ENCODE measurements around the gene SAPCD2.
A peak's percentile ranks its signal among the peaks of the same experiment; 100 is the strongest.

SAPCD2 gene

DNA sequence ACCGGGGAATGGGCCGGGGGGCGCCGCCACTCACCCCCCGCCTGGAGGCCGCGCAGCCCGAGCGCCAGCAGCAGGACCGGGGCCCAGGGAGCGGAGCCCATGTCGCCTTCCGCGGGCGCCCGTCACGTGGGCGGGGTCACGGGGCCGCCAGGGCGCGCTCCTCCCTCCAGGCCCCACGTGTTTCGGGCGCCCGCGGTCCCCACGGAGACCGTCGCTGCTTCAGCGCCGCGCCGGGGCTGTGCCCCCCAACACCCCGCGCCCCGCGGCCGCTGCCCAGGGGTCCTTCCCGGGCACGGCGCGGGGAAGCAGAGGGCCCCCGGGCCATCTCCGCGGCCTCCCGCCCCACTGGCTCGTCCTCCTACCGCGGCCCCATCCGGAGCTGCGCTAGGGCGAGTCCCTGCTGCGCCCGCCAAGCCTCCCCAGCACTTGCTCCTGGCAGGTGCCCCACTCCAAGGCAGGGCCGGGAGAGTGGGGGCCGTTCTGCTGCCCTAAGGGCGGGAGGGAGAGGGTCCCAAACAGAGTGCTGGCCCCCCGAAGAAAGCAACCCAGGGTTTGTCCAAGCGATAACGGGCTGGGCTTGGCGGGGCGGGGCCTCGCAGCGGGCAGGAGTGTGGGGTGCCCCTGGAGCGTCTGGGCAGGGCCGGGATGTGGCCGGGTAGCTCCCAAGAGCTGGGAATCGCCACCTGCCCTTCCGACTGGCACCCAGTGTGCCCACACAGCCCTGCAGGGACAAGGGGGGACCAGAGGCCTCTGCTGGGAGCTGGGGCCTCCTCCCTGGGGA is 44.4 kb upstream of the SAPCD2 start, which contains the start of gene DPP7:
Gene DPP7 (minus strand): TSS at position 121 of the 781 bp plus-strand sequence. CDS start 20 bp downstream, at position 101.
- CTCF ChIA-PET = interaction anchor here (1.0 to 1.7 kb wide), 4 partner anchors 19 to 128 kb away, joined by 3 to 8 read pairs (median 4); partner anchors contain the start of gene RNF224
- POLR2A ChIA-PET = interaction anchor here (1.0 to 1.1 kb wide), 2 partner anchors 36 to 126 kb away, joined by 4 to 21 read pairs; partner anchors contain the start of gene TUBB4B
- TF ChIP-seq, protein P1, sequence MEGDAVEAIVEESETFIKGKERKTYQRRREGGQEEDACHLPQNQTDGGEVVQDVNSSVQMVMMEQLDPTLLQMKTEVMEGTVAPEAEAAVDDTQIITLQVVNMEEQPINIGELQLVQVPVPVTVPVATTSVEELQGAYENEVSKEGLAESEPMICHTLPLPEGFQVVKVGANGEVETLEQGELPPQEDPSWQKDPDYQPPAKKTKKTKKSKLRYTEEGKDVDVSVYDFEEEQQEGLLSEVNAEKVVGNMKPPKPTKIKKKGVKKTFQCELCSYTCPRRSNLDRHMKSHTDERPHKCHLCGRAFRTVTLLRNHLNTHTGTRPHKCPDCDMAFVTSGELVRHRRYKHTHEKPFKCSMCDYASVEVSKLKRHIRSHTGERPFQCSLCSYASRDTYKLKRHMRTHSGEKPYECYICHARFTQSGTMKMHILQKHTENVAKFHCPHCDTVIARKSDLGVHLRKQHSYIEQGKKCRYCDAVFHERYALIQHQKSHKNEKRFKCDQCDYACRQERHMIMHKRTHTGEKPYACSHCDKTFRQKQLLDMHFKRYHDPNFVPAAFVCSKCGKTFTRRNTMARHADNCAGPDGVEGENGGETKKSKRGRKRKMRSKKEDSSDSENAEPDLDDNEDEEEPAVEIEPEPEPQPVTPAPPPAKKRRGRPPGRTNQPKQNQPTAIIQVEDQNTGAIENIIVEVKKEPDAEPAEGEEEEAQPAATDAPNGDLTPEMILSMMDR (IDR thresholded peaks at IDR 0.05; ENCODE audit: control extremely low read depth, extremely low read depth, low read depth, missing control alignments) = no peak
- DNase-seq (ENCODE audit: extremely low spot score) = peak; percentile 94

DNA sequence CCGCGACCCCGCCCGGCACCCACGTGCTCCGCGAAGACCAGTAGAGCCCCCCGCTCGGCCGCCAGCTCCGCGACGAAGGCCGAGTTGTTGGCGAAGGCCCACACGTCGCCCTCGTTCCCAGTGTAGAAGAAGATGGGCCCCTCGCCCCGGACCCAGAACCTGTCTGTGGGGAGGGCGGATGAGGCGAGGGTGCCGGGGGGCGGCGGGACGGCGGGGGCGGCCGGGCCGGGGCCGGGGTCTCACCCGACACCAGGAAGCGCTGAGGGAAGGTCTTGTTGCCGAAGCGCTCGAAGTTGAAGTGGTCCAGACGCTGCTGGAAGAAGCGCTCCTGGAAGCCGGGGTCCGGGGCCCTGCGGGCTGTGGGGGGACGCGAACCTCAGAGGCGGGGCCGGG is 43.9 kb upstream of the SAPCD2 start:
- ChIA-PET POLR2A (interaction anchor here (0.6 to 0.9 kb wide), 2 partner anchors 122 to 128 kb away, joined by 3 to 4 read pairs; no protein-coding TSS in a partner anchor), CTCF (interaction anchor here (0.9 to 1.7 kb wide), 4 partner anchors 18 to 123 kb away, joined by 3 to 8 read pairs (median 4); partner anchors contain the start of genes RNF224 and SSNA1)
- TF ChIP-seq, protein P1 (IDR thresholded peaks at IDR 0.05; ENCODE audit: control extremely low read depth, extremely low read depth, low read depth, missing control alignments) = no peak
- DNase-seq (ENCODE audit: extremely low spot score) = no peak

DNA sequence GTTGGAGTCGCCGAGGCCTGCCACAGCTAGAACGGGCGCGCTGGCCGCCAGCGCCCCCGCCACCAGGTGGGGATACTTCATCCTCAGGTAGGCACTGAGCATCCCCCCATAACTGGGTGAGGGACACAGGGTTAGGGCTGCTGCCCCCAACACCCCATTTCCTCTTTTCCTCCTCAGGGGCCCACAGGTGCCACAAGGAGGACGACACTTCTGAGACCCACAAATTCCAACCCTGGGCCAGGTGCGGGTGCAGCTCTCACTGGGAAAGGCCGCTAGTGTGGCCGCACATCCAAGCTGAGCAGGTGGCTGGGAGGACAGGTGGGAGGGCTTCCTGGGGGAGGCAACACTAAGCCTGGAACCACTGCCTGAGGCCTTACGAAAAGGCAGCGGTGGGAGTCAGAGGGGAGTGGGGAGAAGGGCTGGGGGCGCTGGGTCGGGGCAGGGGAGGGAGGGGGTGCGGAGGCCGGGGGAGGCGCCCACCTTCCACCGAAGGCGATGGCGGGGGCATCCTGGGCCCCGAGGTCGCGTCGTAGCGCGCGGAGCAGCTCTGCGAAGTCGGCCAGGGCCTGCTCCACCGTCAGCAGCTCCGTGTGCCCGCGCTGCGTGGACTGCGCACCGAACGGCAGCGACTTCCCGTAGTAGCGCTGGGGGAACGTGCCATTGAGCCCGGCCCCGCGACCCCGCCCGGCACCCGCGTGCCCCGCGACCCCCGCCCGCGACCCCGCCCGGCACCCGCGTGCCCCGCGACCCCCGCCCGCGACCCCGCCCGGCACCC is 43.2 kb upstream of the SAPCD2 start:
- ChIA-PET POLR2A (interaction anchor here (0.6 to 0.9 kb wide), 2 partner anchors 123 to 129 kb away, joined by 3 to 4 read pairs; no protein-coding TSS in a partner anchor), CTCF (interaction anchor here (0.9 to 1.4 kb wide), 4 partner anchors 18 to 123 kb away, joined by 3 to 4 read pairs (median 3); partner anchors contain the start of gene SSNA1)
- DNase-seq (ENCODE audit: extremely low spot score) = peak; percentile 58
- TF ChIP-seq, protein P1 (IDR thresholded peaks at IDR 0.05; ENCODE audit: control extremely low read depth, extremely low read depth, low read depth, missing control alignments) = peak; percentile 3

DNA sequence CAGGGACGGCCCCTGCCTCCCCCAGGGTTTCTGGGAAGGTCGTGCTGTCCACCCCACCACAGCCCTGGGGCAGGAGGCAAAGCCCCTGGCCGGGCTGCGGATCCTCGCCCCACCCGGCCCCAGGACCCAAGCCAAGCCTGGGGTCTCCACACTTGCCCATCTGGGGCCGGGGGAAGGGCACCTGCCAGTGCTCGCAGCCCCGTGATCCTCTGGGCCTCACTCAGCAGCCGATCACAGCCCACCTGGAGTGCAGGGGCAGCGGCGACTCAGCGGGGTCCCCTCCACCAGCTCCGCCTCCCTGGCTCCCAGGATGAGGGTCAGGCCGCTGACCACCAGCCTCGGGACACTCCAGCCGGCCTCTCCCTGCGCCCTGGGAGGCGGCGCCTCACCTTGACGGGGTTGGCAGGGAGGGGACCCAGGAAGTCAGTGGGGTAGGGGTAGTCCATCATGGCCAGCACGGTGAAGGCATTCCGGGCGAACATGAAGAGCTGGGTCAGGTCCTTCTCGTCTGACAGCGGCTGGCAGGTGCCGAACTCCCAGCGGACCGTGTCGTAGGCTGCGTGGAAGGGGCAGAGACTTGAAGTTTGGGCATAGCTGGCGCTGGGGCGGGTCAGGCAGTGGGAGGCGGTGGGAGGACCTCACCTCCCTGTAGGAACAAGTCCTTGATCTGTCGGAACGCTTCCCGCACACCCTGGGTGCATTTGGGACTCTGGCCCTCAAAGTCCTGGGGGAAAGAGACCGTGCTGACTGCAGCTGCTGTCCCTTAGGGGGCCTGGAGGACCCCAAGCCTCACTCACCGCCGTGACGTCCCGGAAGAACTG is 42.4 kb upstream of the SAPCD2 start:
- DNase-seq (ENCODE audit: extremely low spot score) = peak; percentile 7
- CTCF ChIA-PET = interaction anchor here (0.9 to 1.4 kb wide), 5 partner anchors 17 to 124 kb away, joined by 3 to 4 read pairs (median 3); no protein-coding TSS in a partner anchor
- TF ChIP-seq, protein P1 (IDR thresholded peaks at IDR 0.05; ENCODE audit: control extremely low read depth, extremely low read depth, low read depth, missing control alignments) = no peak
- POLR2A ChIA-PET = no interaction called here

DNA sequence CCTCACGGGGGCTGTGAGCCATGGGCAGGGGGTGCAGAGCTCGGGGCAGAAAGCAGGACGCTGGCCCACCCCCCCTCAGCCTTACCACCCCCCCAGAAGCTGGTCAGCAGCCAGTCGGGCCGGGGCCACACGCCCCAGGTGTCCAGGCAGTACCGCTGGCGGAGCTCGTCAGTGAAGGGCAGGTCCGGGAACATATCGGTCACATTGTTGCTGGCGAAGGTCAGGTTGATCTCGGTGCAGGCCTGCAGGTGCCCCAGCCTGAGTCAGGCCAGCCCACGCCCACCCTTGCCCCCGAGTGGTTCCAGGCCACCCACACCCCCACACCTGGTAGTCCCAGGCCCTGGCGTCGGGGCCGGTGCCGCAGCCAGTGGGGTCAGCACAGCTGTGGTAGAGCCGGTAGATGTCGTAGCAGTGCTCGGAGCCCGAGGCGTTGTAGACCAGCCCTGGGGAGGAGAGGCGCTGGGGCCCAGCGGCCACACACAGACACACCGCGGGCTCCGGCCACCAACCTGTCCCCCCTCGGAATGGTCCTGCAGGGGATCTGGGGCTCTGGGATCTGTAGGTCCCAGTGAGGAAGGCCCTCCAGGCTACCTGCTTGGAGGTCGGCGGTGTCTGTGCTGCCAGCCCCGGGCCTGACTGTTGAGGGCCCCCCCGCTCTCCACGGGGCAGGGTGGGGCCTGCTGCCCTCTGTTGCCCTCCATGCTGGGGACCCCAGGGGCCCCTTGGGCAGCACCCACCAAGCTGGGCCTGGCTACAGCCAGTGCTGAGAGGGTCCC is 41.6 kb upstream of the SAPCD2 start:
- TF ChIP-seq, protein P1 (IDR thresholded peaks at IDR 0.05; ENCODE audit: control extremely low read depth, extremely low read depth, low read depth, missing control alignments) = no peak
- CTCF ChIA-PET = interaction anchor here (1.1 to 1.3 kb wide), 3 partner anchors 45 to 82 kb away, joined by 3 to 4 read pairs (median 3); no protein-coding TSS in a partner anchor
- POLR2A ChIA-PET = interaction anchor here (1.0 kb wide), 1 partner anchor 129 kb away, joined by 3 read pairs; the partner anchor contains the start of gene TUBB4B
- no peak for DNase-seq (ENCODE audit: extremely low spot score)

Data from GM10248 (cell line).